Measurements from ENCODE around the gene UROC1. TPM values are rescaled to one million over a fixed set of nuclear protein-coding genes. Genes with fewer than 3 reads are reported as not detected.
"Not testable (repeated sequence)": the region's sequence is repeated elsewhere in the genome, so short reads cannot be mapped to it uniquely, and the experiment has no call there.

UROC1 gene
- polyA plus RNA-seq, 10 donors = 0.07 TPM; not detected in 9

DNA sequence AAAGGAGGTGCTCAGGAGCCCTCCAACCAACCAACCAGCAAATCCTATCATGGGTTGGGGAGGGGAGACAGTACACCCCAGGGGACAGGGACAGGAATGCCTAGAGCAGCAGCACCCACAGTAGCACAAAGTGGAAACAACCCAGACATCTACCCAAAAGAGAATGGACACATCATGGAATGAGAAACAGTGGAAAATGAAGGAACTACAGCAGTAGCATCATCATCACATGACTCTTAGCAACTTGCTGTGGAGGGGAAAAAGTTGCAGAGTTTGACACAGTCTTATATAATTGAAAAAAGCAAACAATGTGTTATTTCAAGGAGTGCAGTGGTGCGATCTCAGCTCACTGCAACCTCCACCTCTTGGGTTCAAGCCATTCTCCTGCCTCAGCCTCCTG is 30.1 kb upstream of the UROC1 start:
- no peak for DNase-seq

DNA sequence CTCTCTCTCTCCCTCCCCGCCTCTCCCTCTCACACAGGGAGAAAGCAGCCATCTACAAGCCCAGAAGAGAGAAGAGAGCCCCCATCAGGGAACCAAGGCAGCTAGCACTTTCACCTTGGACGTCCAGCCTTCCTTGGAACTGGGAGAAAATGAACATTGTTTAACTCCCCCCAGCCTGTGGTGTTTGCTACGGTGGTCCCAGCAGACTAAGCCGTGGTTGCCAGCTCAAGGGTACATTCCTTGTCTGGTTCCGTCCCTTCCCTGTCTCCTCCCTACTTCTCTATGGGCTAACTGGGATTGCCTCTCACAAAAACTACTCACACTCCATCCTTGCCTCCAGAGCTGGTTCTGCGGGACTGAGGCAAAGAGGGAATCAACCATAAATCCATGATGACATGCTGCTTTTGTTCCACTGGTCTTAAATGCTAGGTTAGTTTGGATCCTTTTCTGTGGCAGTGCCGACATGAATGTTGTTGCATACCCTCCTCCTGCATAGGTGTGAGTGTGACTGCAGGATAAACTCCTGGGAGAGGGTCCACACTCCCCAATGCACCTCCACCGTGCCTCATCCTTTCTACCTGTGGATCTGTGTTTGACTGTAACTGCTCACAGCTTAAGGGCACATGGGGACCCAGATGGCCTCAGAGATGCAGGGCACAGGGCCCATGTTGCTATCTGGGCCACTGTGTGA is 29.1 kb upstream of the UROC1 start:
- DNase-seq = no peak

GRCh38 chr3:126546013-126546412 is 28.4 kb upstream of the UROC1 start:
- no peak for DNase-seq

GRCh38 chr3:126545544-126545943 is 28.0 kb upstream of the UROC1 start:
- no peak for DNase-seq

DNA sequence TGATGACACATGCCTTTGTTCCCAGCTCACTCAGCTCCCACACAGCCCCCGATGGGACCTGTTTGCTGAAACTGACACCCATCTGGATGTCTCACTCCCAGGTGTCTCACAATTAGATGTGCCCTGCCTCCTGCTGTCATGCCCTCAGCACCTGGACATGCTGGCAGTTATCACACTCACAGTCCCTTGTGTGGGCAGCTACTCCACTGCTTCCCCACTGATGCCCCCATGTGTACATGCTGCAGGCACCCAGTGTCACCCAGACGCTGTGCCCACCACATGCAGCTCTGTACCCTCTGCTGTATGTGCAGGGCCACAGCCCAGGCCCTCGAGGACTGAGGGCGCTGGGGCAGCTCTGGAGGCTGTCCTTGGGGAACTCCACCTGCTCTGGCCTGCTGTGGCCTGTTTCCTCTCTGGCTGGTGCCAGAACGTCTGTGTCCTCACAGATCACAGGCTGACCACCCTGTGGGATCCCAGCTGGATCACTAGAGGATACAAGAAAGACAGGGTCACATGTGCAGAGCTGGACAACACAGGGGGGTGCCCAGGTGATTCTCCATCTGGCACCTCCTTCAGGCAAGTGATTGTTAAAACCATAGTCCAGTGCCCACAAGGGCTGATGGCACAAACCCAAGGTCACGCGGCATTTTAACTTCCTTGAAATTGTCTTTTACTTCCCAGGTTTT is 27.2 kb upstream of the UROC1 start:
- no peak for DNase-seq

DNA sequence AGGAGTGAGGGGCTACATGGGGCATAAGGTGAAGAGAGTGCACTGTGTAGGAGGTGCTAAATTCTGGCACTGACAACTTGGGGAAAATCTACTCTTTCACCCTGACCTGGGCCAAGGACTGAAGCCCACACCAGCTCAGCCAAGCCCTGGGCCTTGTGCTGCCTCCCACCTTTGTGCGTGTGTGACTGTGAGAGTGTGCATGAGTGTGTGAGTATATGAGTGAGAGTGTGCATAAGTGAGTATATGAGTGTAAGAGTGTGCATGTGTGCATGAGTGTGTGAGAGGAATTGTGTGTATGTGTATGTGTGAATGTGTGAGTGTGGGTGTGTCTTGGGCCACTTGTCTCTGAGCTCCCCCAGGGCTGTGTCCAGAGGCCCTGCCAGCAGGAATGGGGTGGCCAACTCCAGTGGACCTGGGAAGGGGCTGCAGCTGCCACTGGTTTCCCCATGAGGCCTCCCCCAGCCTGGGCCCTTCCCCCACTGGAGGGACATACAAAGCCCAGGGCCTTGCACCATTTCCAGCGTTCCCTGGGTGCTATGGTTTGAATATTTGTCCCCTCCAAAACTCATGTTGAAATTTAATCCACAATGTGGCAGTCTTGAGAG is 26.0 kb upstream of the UROC1 start:
- no peak for DNase-seq

- no peak for DNase-seq
Observed at GRCh38 chr3:126542340-126543241, 25.0 kb upstream of the UROC1 start.

DNA sequence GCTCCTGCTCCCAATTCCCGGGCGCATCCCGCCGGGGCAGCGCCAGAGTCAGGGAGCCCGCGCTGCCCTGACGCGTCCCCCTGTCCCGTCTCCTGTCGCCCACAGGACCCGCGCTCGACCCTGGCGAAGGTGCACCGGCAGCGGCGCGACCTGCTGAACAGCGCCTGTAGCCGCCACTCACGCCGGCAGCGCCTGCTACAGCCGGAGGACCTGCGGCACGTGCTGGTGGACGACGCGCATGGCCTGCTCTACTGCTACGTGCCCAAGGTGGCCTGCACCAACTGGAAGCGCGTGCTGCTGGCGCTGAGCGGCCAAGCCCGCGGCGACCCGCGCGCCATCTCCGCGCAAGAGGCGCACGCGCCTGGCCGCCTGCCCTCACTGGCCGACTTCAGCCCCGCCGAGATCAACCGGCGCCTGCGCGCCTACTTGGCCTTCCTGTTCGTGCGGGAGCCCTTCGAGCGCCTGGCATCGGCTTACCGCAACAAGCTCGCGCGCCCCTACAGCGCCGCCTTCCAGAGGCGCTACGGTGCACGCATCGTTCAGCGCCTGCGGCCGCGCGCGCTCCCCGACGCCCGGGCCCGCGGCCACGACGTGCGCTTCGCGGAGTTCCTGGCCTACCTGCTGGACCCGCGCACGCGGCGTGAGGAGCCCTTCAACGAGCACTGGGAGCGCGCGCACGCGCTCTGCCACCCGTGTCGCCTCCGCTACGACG is 24.2 kb upstream of the UROC1 start:
- DNase-seq = no peak

DNA sequence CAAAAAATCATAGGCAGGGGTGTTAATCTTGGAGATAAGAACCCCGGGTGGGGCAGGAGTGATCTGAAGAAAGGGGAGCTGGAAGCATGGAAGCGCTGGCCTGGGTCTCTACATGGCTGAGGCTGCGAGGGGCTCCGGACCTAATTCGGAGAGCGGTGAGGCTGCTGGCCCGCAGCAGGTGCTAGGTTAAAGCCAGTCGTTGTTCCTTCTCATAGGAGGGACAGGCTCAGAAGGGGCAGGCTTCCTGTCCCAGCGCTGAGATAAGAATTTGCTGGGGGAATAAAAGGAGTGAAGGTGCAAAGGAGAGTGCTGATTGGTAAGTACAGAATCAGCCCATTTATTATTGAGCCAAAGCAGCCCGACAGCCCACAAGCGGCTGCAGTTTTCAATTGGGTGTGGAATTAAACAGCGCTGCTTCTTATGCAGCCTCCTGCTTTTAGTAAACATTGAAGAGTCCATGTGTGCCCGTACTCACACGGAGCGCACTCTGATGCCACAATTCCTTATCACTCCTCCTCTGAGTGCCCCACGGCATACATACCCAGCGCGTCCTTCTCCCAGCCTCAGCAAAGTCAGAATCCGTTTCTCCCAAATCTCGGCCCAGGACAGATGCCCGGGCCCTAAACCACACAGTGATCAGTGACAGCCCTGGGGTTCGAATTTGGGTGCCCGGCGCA is 23.5 kb upstream of the UROC1 start:
- DNase-seq = no peak

DNA sequence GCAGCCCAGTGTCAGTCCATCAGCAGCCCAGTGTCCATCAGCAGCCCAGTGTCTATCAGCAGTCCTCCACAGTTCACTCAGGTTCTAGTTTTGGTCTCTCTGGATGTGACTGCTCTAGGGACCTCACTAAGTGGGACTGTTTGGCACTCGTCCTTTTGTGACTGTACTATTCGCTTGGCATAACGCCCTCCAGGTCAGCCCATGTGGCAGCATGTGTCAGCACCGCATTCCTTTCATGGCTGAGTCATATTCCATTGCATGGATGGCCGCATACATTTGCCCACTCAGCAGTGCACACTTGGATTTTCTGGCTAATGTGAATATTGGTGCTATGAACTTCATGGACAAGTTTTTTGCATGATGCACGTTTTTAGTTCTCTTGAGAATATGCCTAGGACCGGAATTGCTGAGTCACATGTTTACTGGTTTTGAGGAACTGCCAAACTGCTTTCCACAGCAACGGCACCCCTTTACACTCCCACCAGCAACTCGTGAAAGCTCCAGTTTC is 22.8 kb upstream of the UROC1 start:
- peak; percentile 16 to 89 (median 47) for DNase-seq

GRCh38 chr3:126539558-126540250 is 22.1 kb upstream of the UROC1 start:
- no peak for DNase-seq

DNA sequence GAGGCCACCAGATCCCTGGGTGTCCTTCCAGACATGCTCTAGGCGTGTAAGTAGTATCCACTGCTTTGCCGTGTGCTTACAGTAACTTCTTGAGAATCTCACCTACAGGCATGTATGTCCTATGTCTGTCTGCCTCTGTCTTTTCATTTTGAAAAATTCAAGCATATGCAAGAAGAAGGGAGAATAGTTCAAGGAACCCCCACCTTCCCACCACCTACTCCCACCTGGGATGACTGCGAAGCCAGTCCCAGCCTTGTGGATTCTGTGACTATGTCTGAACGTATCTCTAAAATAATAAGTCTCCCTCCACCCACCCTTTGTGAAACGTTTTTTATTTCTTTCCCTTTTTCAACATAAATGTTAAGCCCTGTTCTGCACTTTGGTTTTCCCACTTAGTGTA is 21.4 kb upstream of the UROC1 start:
- DNase-seq = no peak

GRCh38 chr3:126538316-126538715 is 20.7 kb upstream of the UROC1 start:
- no peak for DNase-seq

DNA sequence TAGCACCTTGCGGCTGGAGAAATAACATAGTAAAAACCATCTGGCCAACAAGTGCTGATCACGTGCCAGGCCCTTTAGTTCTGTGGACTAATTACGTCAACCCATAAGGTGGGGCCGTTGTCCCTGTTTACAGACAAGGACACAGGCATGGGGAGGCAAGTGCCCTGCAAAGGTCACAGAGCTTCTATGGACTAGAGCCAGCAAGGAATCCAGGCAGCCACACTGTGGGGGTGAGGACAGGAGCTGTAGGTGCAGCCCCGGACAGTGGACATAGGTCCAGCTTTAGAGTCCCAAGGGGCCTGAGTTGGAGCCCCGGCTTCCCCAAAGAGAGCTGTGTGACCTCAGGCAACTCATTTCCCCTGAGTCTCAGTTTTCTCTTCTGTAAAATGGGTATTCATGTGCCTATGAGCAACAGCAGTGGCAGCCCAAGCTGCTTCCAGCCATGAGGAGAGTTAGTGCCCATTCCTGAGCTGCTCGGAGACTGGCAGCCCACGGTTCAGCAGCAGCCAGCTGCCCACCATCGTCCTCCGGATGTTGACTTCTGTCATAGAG is 20.2 kb upstream of the UROC1 start:
- DNase-seq = no peak

DNA sequence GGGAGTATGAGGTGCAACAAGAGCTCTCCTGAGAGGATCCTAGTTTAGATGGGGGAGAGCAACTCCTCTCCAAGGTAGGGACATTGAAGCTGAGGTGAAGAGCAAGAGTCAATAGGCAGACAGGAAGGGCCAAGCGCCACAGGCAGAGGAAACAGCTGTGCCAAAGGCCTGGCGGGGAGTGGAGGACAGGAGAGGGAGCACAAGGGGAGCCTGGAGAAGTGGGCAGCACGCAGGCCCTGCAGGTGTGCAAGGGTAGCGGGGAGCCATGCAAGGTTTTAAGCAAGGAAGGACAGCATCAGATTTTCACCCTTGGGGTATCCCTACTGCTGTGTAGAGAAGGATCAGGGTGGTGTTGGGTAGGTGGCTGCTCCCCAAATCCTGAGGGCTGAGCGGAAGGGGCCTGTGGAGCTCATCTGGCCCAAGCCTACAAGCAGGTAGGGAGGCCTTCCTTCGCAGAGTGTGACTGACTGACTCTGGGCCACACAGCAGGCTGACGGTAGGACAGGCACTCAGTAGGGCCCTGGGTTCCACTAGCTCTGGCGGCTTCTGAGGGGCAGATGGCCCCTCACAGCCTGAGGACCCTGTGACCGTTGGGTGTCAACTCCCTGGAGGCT is 19.6 kb upstream of the UROC1 start:
- DNase-seq = no peak

GRCh38 chr3:126536126-126536525 is 18.6 kb upstream of the UROC1 start:
- DNase-seq = no peak

DNA sequence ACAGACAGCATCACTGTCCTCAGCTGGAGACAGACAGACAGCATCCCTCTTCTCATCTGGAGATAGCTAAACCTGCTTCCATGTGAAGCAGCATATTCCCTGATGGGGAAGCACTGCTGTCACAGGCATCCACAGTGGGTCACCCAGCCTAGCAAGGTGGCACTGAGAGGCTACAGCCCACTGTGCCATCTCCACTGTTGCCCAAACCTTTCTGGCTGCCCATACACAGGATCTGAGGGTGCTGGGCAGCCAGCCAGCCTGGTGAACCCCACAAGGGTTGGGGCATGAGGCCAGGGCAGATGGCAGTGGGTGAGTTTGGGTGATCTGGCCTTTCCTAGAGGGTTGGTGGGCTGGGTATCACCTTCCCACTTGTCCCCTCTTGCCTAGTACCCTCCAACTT is 18.1 kb upstream of the UROC1 start:
- no peak for DNase-seq

GRCh38 chr3:126534716-126535115 is 17.1 kb upstream of the UROC1 start:
- not testable (repeated sequence) for DNase-seq

DNA sequence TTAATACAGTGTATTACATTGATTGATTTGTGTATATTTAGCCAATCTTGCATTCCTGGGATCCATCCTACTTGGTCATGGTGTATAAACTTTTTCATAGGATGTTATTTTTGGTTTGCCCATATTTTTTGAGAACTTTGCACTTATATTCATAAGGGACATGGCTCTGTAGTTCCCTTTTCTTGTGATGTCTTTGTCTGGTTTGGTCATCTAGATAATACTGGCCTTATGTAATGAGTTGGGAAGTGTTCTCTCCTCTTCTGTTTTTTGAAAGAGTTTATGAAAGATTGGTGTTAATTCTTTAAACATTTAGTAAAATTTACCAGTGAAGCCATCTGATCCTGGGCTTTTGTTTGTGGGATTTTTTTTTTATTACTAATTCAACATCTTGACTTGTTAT is 15.9 kb upstream of the UROC1 start:
- no peak for DNase-seq

DNA sequence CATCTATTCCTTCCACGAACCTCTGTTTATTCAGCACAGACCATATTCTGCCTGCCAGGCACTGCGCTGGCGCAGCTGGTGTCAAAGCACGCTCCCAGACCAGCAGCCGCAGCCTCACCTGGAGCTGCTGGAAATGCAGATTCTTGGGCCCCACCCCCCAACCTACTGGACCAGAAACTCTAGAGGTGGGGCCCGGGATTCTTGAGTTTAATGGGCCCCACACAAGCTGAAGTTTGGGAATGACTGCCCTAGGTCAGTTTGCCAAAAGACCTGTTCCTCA is 13.4 kb upstream of the UROC1 start:
- DNase-seq = no peak
